H1 (cell line): ENCODE results near the gene HSD17B1. TPM values are rescaled to one million over a fixed set of nuclear protein-coding genes. Genes with fewer than 3 reads are reported as not detected.

ENCODE experiments used
- CTCF ChIA-PET: fragments of 300-600 bp; sonication (Branson Sonifier 250); formaldehyde crosslinking; loops from one replicate; lab custom pipeline; 2021; ENCODE audit not compliant: partially characterized antibody; lab: Charles Lee
- POLR2A ChIA-PET: fragments of 300-600 bp; sonication (Branson Sonifier 250); formaldehyde crosslinking; loops from one replicate; lab custom pipeline; 2021; ENCODE audit warnings: inconsistent platforms; ENCODE audit not compliant: partially characterized antibody; lab: Charles Lee
- DNase-seq, 2 experiments: peaks; one replicate each; pipeline versions ENCODE4 v3.0.0 to v3.0.0-alpha.2; 2010 to 2022; ENCODE audit warnings: low spot score in 2 of 2, low read depth in 1 of 2, mixed read lengths in 1 of 2
- FAIRE-seq: peaks from 2 replicates; lab custom pipeline; 2011; peaks lifted over from hg19 to GRCh38; lab: Jason Lieb, UNC
- H2AFZ ChIP-seq: 2 replicates; pipeline ENCODE4 v1.8.1; 2012; ENCODE audit warnings: low read length, inconsistent platforms
- H2AK5ac ChIP-seq: 2 replicates; pipeline ENCODE4 v1.6.1; 2013; ENCODE audit warnings: low read depth, low read length
- H2BK120ac ChIP-seq: replicated peaks from 2 replicates; pipeline ENCODE3; 2013; ENCODE audit warnings: low read depth, low read length, inconsistent platforms
- H2BK12ac ChIP-seq: 2 replicates; pipeline ENCODE4 v1.6.1; 2013; ENCODE audit warnings: low read depth, low read length
- H2BK15ac ChIP-seq: 2 replicates; pipeline ENCODE4 v1.6.1; 2013; ENCODE audit warnings: low read length
- H2BK20ac ChIP-seq: 2 replicates; pipeline ENCODE4 v1.6.1; 2013; ENCODE audit warnings: low read length
- H2BK5ac ChIP-seq: 2 replicates; pipeline ENCODE4 v1.6.1; 2013; ENCODE audit warnings: low read depth, low read length
- H3K14ac ChIP-seq: 2 replicates; pipeline ENCODE4 v1.6.1; 2013; ENCODE audit warnings: inconsistent platforms; ENCODE audit not compliant: insufficient read length
- H3K18ac ChIP-seq: 2 replicates; pipeline ENCODE4 v1.6.1; 2013; ENCODE audit warnings: low read length; ENCODE audit errors: extremely low read depth
- H3K23ac ChIP-seq: 2 replicates; pipeline ENCODE4 v1.6.1; 2013; ENCODE audit warnings: inconsistent platforms; ENCODE audit not compliant: insufficient read length
- H3K23me2 ChIP-seq: 2 replicates; pipeline ENCODE4 v1.6.1; 2013; ENCODE audit warnings: low read depth, low read length
- H3K27ac ChIP-seq: 2 replicates; pipeline ENCODE4 v1.6.1; 2011; ENCODE audit warnings: low read depth, low read length, inconsistent platforms
- H3K27me3 ChIP-seq, 4 experiments: replicated peaks in 1 of 4; 1 replicate in 1 of 4; 2 replicates in 3 of 4; pipeline versions ENCODE4 v1.6.1 to v1.8.1; 2011 to 2013; ENCODE audit warnings: low read length in 3 of 4, mild to moderate bottlenecking in 3 of 4, inconsistent platforms in 2 of 4, mixed read lengths in 2 of 4, moderate library complexity in 1 of 4; ENCODE audit not compliant: control insufficient read depth in 3 of 4, insufficient read depth in 3 of 4; ENCODE audit errors: extremely low read depth in 1 of 4
- H3K36me3 ChIP-seq, 4 experiments: 2 replicates each; pipeline versions ENCODE4 v1.6.1 to v1.8.1; 2011 to 2013; ENCODE audit warnings: mild to moderate bottlenecking in 4 of 4, low read length in 3 of 4, moderate library complexity in 2 of 4, control low read depth in 1 of 4, inconsistent platforms in 1 of 4; ENCODE audit not compliant: insufficient read depth in 4 of 4, control insufficient read depth in 2 of 4
- H3K4ac ChIP-seq: replicated peaks from 2 replicates; pipeline ENCODE3; 2013; ENCODE audit warnings: low read length, low read depth, mixed read lengths, inconsistent platforms; ENCODE audit not compliant: insufficient read length
- H3K4me1 ChIP-seq, 4 experiments: replicated peaks in 1 of 4; 1 replicate in 1 of 4; 2 replicates in 3 of 4; pipeline versions ENCODE4 v1.6.1 to v1.8.1; 2011 to 2013; ENCODE audit warnings: low read length in 3 of 4, inconsistent platforms in 2 of 4, mixed read lengths in 1 of 4; ENCODE audit not compliant: insufficient read depth in 4 of 4, control insufficient read depth in 3 of 4
- H3K4me2 ChIP-seq, 2 experiments: 2 replicates each; pipeline versions ENCODE4 v1.6.1 to v1.8.1; 2011 to 2013; ENCODE audit warnings: low read depth in 2 of 2, low read length in 2 of 2, control low read depth in 1 of 2, inconsistent platforms in 1 of 2, mild to moderate bottlenecking in 1 of 2; ENCODE audit not compliant: insufficient read depth in 1 of 2
- H3K4me3 ChIP-seq, 4 experiments: fragments of 200-600, 300-600 bp in 1 of 4; sonication (generic), shearing (Covaris generic), sonication (Bioruptor Twin) in 1 of 4; 2 replicates each; pipeline versions ENCODE4 v1.5.1 to v1.8.1; 2011 to 2016; ENCODE audit warnings: low read length in 4 of 4, low read depth in 3 of 4, control low read depth in 2 of 4, inconsistent platforms in 2 of 4, mild to moderate bottlenecking in 2 of 4, mixed read lengths in 1 of 4, moderate library complexity in 1 of 4; ENCODE audit not compliant: insufficient read depth in 2 of 4; ENCODE audit errors: extremely low read depth in 1 of 4
- H3K56ac ChIP-seq: replicated peaks from 2 replicates; pipeline ENCODE3; 2013; ENCODE audit warnings: low read depth, mild to moderate bottlenecking, mixed read lengths, low read length, inconsistent platforms; ENCODE audit not compliant: insufficient read length
- H3K79me1 ChIP-seq: 2 replicates; pipeline ENCODE4 v1.6.1; 2013; ENCODE audit warnings: low read depth, low read length, control low read depth
- H3K79me2 ChIP-seq, 2 experiments: 2 replicates each; pipeline versions ENCODE4 v1.6.1 to v1.8.1; 2012 to 2013; ENCODE audit warnings: low read length in 2 of 2, mild to moderate bottlenecking in 2 of 2, inconsistent platforms in 1 of 2; ENCODE audit not compliant: insufficient read depth in 2 of 2, control insufficient read depth in 1 of 2
- H3K9ac ChIP-seq, 4 experiments: replicated peaks in 1 of 4; 1 replicate in 1 of 4; 2 replicates in 3 of 4; pipeline versions ENCODE4 v1.6.1 to v1.8.1; 2011 to 2013; ENCODE audit warnings: low read depth in 3 of 4, low read length in 3 of 4, control low read depth in 2 of 4, mild to moderate bottlenecking in 2 of 4, moderate library complexity in 2 of 4, inconsistent platforms in 1 of 4; ENCODE audit errors: extremely low read depth in 1 of 4
- H3K9me3 ChIP-seq, 2 experiments: 2 replicates each; pipeline versions ENCODE4 v1.6.1 to v1.8.1; 2012 to 2013; ENCODE audit warnings: mild to moderate bottlenecking in 2 of 2, moderate library complexity in 2 of 2, control low read depth in 1 of 2, inconsistent platforms in 1 of 2, low read depth in 1 of 2, low read length in 1 of 2, mixed read lengths in 1 of 2; ENCODE audit not compliant: insufficient read depth in 2 of 2
- H4K20me1 ChIP-seq, 2 experiments: replicated peaks in 1 of 2; 2 replicates each; pipeline versions ENCODE3 to v1.8.1; 2011 to 2013; ENCODE audit warnings: inconsistent platforms in 2 of 2, low read length in 2 of 2, mild to moderate bottlenecking in 1 of 2; ENCODE audit not compliant: insufficient read depth in 2 of 2, control insufficient read depth in 1 of 2
- H4K5ac ChIP-seq: 2 replicates; pipeline ENCODE4 v1.6.1; 2013; ENCODE audit warnings: low read length, low read depth, mixed read lengths, inconsistent platforms; ENCODE audit not compliant: insufficient read length
- H4K8ac ChIP-seq: 2 replicates; pipeline ENCODE4 v1.8.0; 2013; ENCODE audit warnings: mild to moderate bottlenecking, moderate library complexity, low read length, inconsistent platforms; ENCODE audit not compliant: insufficient read depth; ENCODE audit errors: extremely low read depth
- H4K91ac ChIP-seq: replicated peaks from 2 replicates; pipeline ENCODE3; 2013; ENCODE audit warnings: low read length, mixed read lengths, inconsistent platforms; ENCODE audit not compliant: insufficient read length
- EP300 ChIP-seq, 2 experiments: IDR thresholded peaks; 1 replicate in 1 of 2; 2 replicates in 1 of 2; pipeline ENCODE4 v1.6.1; 2011 to 2012; ENCODE audit warnings: low read depth in 2 of 2, low read length in 2 of 2, mild to moderate bottlenecking in 2 of 2, borderline replicate concordance in 1 of 2, inconsistent platforms in 1 of 2, moderate library complexity in 1 of 2
- EZH2 ChIP-seq: fragments of 200-600 bp; sonication (generic); IDR thresholded peaks from 2 replicates; pipeline ENCODE4 v1.7.1; 2012; ENCODE audit warnings: low read depth, mild to moderate bottlenecking, moderate library complexity, low read length, inconsistent platforms; ENCODE audit not compliant: severe bottlenecking
- TAF1 ChIP-seq: IDR thresholded peaks from 2 replicates; pipeline ENCODE4 v1.6.1; 2011; ENCODE audit warnings: mild to moderate bottlenecking, low read depth, low read length
- TBP ChIP-seq: IDR thresholded peaks from 2 replicates; pipeline ENCODE4 v1.6.1; 2011; ENCODE audit warnings: low read depth, low read length, improper control_type of control experiment
- WGBS, 2 experiments: shearing (Covaris generic) in 1 of 2; methylation state at CpG; one replicate each; pipeline versions ENCODE4 v1.1.6 to v1.1.7; 2013 to 2015; ENCODE audit warnings: low lambda C conversion rate in 2 of 2, mixed read lengths in 2 of 2, inconsistent platforms in 1 of 2, low coverage in 1 of 2, missing lambda C conversion rate in 1 of 2; ENCODE audit not compliant: insufficient replicate concordance in 2 of 2, insufficient coverage in 1 of 2, insufficient read length in 1 of 2; ENCODE audit errors: extremely low coverage in 1 of 2, missing lambda C conversion rate in 1 of 2; 5-methylcytosine and 5-hydroxymethylcytosine counted together
- polyA plus RNA-seq, 7 experiments: library from polyadenylated mRNA; depleted of rRNA in 3 of 7; stranded (reverse) in 5 of 7; unstranded in 2 of 7; fragments of >200 nt in 5 of 7; fragments of 200-250 nt in 2 of 7; gene quantifications; 1 replicate in 5 of 7; 2 replicates in 1 of 7; 4 replicates in 1 of 7; pipeline versions ENCODE4 v1.2.1 to v1.2.3, GENCODE V29; 2011 to 2013; ENCODE audit warnings: missing spikeins in 2 of 7, mixed read lengths in 2 of 7
- total RNA-seq: library from RNA; stranded (reverse); fragmentation: NEBNext Ultra II Directional; extraction: Animal tissue kit (Norgen Biotek cat#: 25700); gene quantifications from 2 replicates; pipeline ENCODE4 v1.2.1, GENCODE V29; 2021
- TF ChIP-seq, protein P1 (sequence below): IDR thresholded peaks from 2 replicates; pipeline ENCODE4 v1.6.1; 2011; ENCODE audit warnings: low read length, improper control_type of control experiment
- TF ChIP-seq, protein P2 (sequence below): IDR thresholded peaks from 2 replicates; pipeline ENCODE4 v1.6.1; 2011; ENCODE audit warnings: low read depth, mild to moderate bottlenecking, low read length; ENCODE audit not compliant: insufficient read depth

The HSD17B1 gene
- total and polyA plus RNA-seq, 2 of the 8 experiments (the other 6 are each of a cell fraction or from before 2014, with no cell fraction given): 0.88 to 1.0 TPM

DNA sequence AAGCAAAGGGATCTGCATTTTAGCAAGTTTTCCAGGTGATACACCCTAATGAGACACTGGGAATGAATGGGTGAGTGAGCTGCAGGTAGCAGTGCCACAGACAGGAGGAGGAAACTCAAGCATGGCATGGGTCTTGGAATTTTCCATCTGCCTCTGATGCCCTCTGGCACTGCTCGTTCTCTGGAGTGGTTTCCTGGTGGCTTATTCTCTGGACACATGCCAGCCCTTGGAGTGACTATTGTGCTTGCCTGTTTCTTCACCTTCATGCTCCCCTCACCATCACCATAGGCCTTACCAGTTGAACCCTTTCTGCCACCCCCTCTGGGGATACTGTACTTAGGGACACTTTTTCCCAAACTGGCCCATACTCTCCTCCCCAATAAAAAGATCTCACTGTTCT is 10.8 kb downstream of the HSD17B1 start:
- peak overlapping the region; percentile 88 to 91 for H3K4me2 ChIP-seq
- no peak overlapping the region for H3K27ac ChIP-seq
- H3K4me3 ChIP-seq: peak overlapping the region in 1 of 4 experiments; percentile 83; a peak in 2 of 8 replicates
- no peak overlapping the region for H3K4ac ChIP-seq
- no peak overlapping the region for H3K14ac ChIP-seq
- H3K56ac ChIP-seq: no peak overlapping the region
- H2BK12ac ChIP-seq: no peak overlapping the region
- peaks cover 9 to 22% of the 10 kb centered on the region in 2 experiments; a peak in 3 of 4 replicates for H3K79me2 ChIP-seq
- H3K18ac ChIP-seq: no peak overlapping the region
- no peak overlapping the region for H4K8ac ChIP-seq
- no peak overlapping the region for H2BK15ac ChIP-seq
- H2AK5ac ChIP-seq: no peak overlapping the region
- H2BK20ac ChIP-seq: no peak overlapping the region
- peak overlapping the region in 1 of 4 experiments; percentile 83; a peak in 1 of 7 replicates for H3K9ac ChIP-seq
- peaks cover 3 to 19% (median 11%) of the 10 kb centered on the region in 4 experiments; a peak in 6 of 8 replicates for H3K36me3 ChIP-seq
- no peak overlapping the region for H2BK5ac ChIP-seq
- H4K20me1 ChIP-seq: peaks cover 0 to 1% of the 10 kb centered on the region in 2 experiments
- ChIA-PET CTCF (interaction anchor here (1.0 to 1.6 kb wide), 6 partner anchors 15 to 746 kb away, joined by 3 to 7 read pairs (median 4); no protein-coding TSS in a partner anchor), POLR2A (interaction anchor here (1.1 to 8.1 kb wide), 4 partner anchors 12 to 120 kb away, joined by 3 to 74 read pairs (median 4); partner anchors contain the start of gene PSMC3IP)
- no peak overlapping the region for H4K91ac ChIP-seq
- TF ChIP-seq, protein P1, sequence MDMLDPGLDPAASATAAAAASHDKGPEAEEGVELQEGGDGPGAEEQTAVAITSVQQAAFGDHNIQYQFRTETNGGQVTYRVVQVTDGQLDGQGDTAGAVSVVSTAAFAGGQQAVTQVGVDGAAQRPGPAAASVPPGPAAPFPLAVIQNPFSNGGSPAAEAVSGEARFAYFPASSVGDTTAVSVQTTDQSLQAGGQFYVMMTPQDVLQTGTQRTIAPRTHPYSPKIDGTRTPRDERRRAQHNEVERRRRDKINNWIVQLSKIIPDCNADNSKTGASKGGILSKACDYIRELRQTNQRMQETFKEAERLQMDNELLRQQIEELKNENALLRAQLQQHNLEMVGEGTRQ: no peak
- no peak for TF ChIP-seq EP300 (IDR thresholded peaks at IDR 0.05; ENCODE audit: borderline replicate concordance in 1 of 2, low read depth in 2 of 2, low read length in 2 of 2)
- TF ChIP-seq EZH2: no peak
- TF ChIP-seq, protein P2, sequence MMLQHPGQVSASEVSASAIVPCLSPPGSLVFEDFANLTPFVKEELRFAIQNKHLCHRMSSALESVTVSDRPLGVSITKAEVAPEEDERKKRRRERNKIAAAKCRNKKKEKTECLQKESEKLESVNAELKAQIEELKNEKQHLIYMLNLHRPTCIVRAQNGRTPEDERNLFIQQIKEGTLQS: no peak
- TF ChIP-seq TBP: no peak
- no peak for TF ChIP-seq TAF1
- no peaks in the 10 kb centered on the region for H3K27me3 ChIP-seq
- peaks cover 17% of the 10 kb centered on the region for H3K79me1 ChIP-seq
- H3K4me1 ChIP-seq: peaks cover 0 to 21% (median 9%) of the 10 kb centered on the region in 4 experiments; a peak in 5 of 7 replicates
- no peaks in the 10 kb centered on the region for H3K9me3 ChIP-seq
- 93% methylated on average over 1 of the region's 1 CpG; no CpG with 5 or more reads in 1 of the 2 experiments for WGBS, 2 experiments
- no peak overlapping the region for H2AFZ ChIP-seq
- no peak overlapping the region for H3K23ac ChIP-seq
- no peak overlapping the region for H2BK120ac ChIP-seq
- no peak overlapping the region for H4K5ac ChIP-seq
- FAIRE-seq (no peak), DNase-seq (no peak)
- H3K23me2 ChIP-seq: peaks cover 18% of the 10 kb centered on the region
